SH-SY5Y (cell line): ENCODE data around the gene LRBA.

Experiments
- GATA2 ChIP-seq: IDR thresholded peaks from 2 replicates; pipeline ENCODE4 v1.6.1; 2011; ENCODE audit warnings: mild to moderate bottlenecking, low read depth, low read length
- GATA3 ChIP-seq: IDR thresholded peaks from 2 replicates; pipeline ENCODE4 v1.6.1; 2011; ENCODE audit warnings: low read depth, mild to moderate bottlenecking, low read length, moderate library complexity

Gene LRBA

GRCh38 chr4:150888625-150889024, 126.5 kb downstream of the LRBA start:
- TF ChIP-seq GATA3 (no peak), GATA2 (no peak)

- no peak for TF ChIP-seq GATA2
- no peak for TF ChIP-seq GATA3
Observed at GRCh38 chr4:150888217-150888616, 126.9 kb downstream of the LRBA start.

- no peak for TF ChIP-seq GATA2
- TF ChIP-seq GATA3: no peak
Observed at GRCh38 chr4:150886597-150886996, 128.5 kb downstream of the LRBA start.

GRCh38 chr4:150884625-150885024, 130.5 kb downstream of the LRBA start:
- TF ChIP-seq GATA2 (no peak), GATA3 (no peak)

- TF ChIP-seq GATA2 (no peak), GATA3 (no peak)
Observed at GRCh38 chr4:150875367-150875766, 139.7 kb downstream of the LRBA start.

GRCh38 chr4:150874338-150875226, 140.5 kb downstream of the LRBA start:
- TF ChIP-seq GATA2: no peak
- no peak for TF ChIP-seq GATA3

GRCh38 chr4:150867148-150867547, 147.9 kb downstream of the LRBA start:
- no peak for TF ChIP-seq GATA2
- no peak for TF ChIP-seq GATA3

GRCh38 chr4:150863456-150863855, 151.6 kb downstream of the LRBA start:
- TF ChIP-seq GATA3 (no peak), GATA2 (no peak)

GRCh38 chr4:150862829-150863228, 152.3 kb downstream of the LRBA start:
- no peak for TF ChIP-seq GATA2
- TF ChIP-seq GATA3: no peak

GRCh38 chr4:150859453-150859852, 155.6 kb downstream of the LRBA start:
- TF ChIP-seq GATA3: no peak
- no peak for TF ChIP-seq GATA2

- TF ChIP-seq GATA3 (no peak), GATA2 (no peak)
Observed at GRCh38 chr4:150855981-150856510, 159.0 kb downstream of the LRBA start.

- TF ChIP-seq GATA3: no peak
- no peak for TF ChIP-seq GATA2
Observed at GRCh38 chr4:150854600-150854999, 160.5 kb downstream of the LRBA start.

- no peak for TF ChIP-seq GATA2
- no peak for TF ChIP-seq GATA3
Observed at GRCh38 chr4:150853882-150854281, 161.2 kb downstream of the LRBA start.

GRCh38 chr4:150852216-150852615, 162.9 kb downstream of the LRBA start:
- TF ChIP-seq GATA3 (no peak), GATA2 (no peak)

GRCh38 chr4:150849016-150849415, 166.1 kb downstream of the LRBA start:
- no peak for TF ChIP-seq GATA2
- no peak for TF ChIP-seq GATA3

- TF ChIP-seq GATA3 (no peak), GATA2 (no peak)
Observed at GRCh38 chr4:150828159-150828558, 186.9 kb downstream of the LRBA start.

- TF ChIP-seq GATA3: no peak
- no peak for TF ChIP-seq GATA2
Observed at GRCh38 chr4:150827226-150827625, 187.9 kb downstream of the LRBA start.

- TF ChIP-seq GATA2 (no peak), GATA3 (no peak)
Observed at GRCh38 chr4:150826306-150826705, 188.8 kb downstream of the LRBA start.
